GM21447 (cell line): ENCODE results near the gene VEZF1.

Experiments
- ATAC-seq: cut with Tn5 transposase; IDR thresholded peaks from one replicate; pipeline ENCODE4 v1.9.1; 2021; ENCODE audit not compliant: unreplicated experiment

The VEZF1 gene

GRCh38 chr17:57953705-57954396 lies 34.2 kb downstream of the VEZF1 start:
- ATAC-seq = no peak

GRCh38 chr17:57953219-57953618 lies 34.8 kb downstream of the VEZF1 start:
- ATAC-seq = no peak

GRCh38 chr17:57949649-57950048 lies 38.4 kb downstream of the VEZF1 start:
- no peak for ATAC-seq

GRCh38 chr17:57948555-57949420 lies 39.3 kb downstream of the VEZF1 start:
- no peak for ATAC-seq

- no peak for ATAC-seq
Measured at GRCh38 chr17:57948169-57948554, 39.9 kb downstream of the VEZF1 start.

GRCh38 chr17:57947369-57947768 lies 40.7 kb downstream of the VEZF1 start:
- no peak for ATAC-seq

- ATAC-seq = peak; percentile 87
Measured at GRCh38 chr17:57946798-57947358, 41.2 kb downstream of the VEZF1 start.

- ATAC-seq = no peak
Measured at GRCh38 chr17:57945996-57946797, 41.9 kb downstream of the VEZF1 start.

GRCh38 chr17:57944908-57945307 lies 43.1 kb downstream of the VEZF1 start:
- no peak for ATAC-seq

- no peak for ATAC-seq
Measured at GRCh38 chr17:57943645-57944044, 44.4 kb downstream of the VEZF1 start.

- no peak for ATAC-seq
Measured at GRCh38 chr17:57943140-57943539, 44.9 kb downstream of the VEZF1 start.

GRCh38 chr17:57941384-57942370 lies 46.4 kb downstream of the VEZF1 start:
- ATAC-seq = no peak

GRCh38 chr17:57940653-57941329 lies 47.3 kb downstream of the VEZF1 start:
- peak; percentile 37 for ATAC-seq

- ATAC-seq = no peak
Measured at GRCh38 chr17:57940231-57940630, 47.8 kb downstream of the VEZF1 start.

GRCh38 chr17:57939797-57940196 lies 48.3 kb downstream of the VEZF1 start:
- ATAC-seq = peak; percentile 67

- ATAC-seq = no peak
Measured at GRCh38 chr17:57938061-57938502, 50.0 kb downstream of the VEZF1 start.

- ATAC-seq = no peak
Measured at GRCh38 chr17:57937492-57937891, 50.6 kb downstream of the VEZF1 start.

GRCh38 chr17:57935833-57936807 lies 51.9 kb downstream of the VEZF1 start:
- no peak for ATAC-seq
